Mesenteric fat pad (tissue), 1 donor: ENCODE data around the gene ARHGAP28. TPM values are rescaled to one million over a fixed set of nuclear protein-coding genes. Genes with fewer than 3 reads are reported as not detected.

Experiments used
- DNase-seq: peaks from one replicate; pipeline ENCODE4 v3.0.0-alpha.2; 2020; ENCODE audit warnings: low spot score
- total RNA-seq: library from RNA; stranded (reverse); fragmentation: NEBNext Ultra II Directional; extraction: Animal tissue kit (Norgen Biotek cat#: 25700); gene quantifications from one replicate; pipeline ENCODE4 v1.2.1, GENCODE V29; 2021
- donor health status: DM: yes; HTN: yes; CAD: no.

The ARHGAP28 gene
- total RNA-seq, 1 donor from 2014 or later, result 9.1 TPM

DNA sequence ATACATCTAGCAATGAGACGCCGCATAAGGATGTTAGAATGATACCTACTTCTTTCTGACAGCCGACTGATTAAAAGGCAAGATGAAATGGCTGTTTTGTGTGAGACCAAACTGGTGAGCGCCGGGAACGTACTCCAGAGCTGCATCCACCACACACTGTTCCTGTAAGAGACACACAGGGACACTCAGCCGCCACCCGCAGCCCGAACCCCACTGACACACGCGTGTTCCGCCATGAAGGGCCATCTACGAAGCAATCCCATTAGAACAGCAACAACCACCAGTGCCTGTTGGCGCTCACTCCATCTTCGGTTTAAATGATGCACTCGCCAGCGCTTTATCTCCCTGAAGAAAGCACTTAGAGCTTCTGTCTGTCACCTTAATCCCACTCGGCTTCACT lies 225.8 kb downstream of the ARHGAP28 start:
- no peak for DNase-seq

DNA sequence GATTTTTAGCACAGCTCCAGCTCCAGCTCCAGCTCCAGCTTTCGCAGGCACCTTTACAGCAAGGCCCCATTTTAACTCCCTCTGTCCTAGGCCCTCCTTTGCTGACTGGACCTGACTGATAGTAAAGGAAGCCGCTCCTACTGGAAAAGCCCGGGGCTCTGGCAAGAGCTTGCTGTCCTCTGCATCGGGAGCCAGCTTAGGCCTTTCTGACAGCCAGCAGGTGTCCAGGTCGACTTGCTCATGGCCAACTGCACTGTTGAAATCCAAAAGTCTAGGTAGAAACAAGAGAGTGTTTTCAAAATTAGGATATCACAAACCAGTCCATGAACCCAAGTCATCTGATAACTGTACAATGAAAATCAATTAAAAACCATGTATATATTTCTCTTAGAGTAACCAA lies 227.0 kb downstream of the ARHGAP28 start:
- DNase-seq, result no peak

DNA sequence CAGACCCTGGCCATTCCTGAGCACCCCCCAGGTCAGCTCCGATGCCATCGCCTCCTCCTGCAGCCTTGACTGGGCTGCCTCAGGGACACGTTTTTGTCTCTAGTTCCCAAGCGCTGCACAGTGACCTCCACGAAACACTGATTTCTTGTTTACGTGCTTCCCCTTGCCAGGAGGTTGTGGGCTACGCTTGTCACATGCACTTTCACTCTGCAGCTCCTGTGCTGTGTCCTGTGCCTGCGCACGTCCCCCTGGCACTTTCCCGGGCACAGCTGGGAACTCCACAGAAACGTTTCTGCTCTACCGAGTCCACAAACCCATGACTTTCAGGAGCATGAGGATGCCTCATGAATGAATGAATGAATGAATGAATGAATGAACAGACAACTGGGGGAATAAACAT lies 227.5 kb downstream of the ARHGAP28 start:
- no peak for DNase-seq

DNA sequence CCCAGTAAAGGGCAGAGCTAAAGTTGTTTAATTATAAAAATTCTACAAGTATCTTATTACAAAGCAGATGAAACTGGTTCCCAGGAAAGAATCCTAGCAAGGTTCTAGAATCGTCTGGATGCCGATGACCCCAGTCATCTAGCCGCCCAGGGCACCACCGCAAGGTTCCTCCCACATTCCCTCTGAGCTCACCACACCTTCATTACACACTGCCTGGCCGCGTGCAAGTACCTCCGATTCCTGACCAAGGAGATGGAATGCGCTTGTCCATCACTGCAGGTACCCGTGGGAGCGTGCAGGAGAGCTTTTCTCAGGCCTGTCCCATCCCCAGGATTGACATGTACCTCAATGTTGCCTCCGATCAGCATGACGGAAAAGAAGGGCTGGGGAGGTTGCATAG lies 229.6 kb downstream of the ARHGAP28 start:
- no peak for DNase-seq

DNA sequence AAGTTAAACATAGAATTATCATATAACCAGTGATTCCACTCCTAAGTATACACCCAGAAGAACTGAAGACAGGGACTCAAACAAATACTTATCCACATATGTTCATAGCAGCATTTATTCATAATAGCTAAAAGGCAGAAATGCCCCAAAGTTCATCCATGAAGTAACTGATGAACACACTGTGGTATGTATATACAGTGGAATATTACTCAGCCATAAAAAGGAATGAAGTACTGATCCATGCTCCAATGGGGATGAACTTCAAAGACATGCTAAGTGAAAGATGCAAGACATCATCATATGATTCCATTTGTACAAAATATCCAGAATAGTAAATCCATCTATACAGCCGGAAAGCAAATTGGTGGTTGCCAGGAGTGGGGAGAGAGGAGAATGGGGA lies 230.6 kb downstream of the ARHGAP28 start:
- DNase-seq, result no peak

DNA sequence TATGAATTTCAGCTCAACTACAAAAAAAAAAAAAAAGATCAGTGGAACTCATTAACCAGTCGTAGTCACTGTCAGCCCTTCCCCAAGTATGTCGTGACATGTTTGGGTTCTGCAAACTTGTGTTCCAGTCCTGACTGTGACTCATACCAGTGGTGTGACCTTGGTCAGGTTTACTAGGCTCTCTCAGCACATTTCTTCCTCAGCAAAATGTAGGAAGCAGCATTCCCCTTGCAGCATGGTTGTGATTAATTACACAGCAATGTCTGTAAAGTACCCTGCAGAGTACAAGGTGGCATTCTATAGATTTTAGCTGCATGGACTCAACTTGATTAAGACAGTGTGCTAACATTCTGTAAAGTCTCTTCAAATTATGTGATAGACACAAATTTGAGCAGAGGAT lies 231.1 kb downstream of the ARHGAP28 start:
- DNase-seq, result no peak

DNA sequence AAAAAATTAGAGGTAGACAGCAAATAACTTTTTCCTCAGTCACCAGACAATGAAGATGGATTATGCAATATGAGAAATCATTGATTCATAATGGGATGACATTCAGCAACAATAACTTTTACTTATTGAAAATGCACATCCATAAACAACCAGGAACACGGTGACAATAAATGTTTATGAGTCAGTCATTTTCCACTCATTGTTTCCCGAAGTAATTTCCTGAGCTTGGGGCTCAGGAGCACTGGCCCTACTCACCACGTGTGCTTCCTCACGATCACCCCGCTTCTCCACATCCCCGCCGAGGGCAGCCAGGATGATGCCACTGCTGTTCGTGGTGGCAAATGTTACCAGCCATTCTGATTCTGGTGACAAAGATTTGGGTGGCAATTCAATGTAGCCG lies 231.8 kb downstream of the ARHGAP28 start:
- no peak for DNase-seq

DNA sequence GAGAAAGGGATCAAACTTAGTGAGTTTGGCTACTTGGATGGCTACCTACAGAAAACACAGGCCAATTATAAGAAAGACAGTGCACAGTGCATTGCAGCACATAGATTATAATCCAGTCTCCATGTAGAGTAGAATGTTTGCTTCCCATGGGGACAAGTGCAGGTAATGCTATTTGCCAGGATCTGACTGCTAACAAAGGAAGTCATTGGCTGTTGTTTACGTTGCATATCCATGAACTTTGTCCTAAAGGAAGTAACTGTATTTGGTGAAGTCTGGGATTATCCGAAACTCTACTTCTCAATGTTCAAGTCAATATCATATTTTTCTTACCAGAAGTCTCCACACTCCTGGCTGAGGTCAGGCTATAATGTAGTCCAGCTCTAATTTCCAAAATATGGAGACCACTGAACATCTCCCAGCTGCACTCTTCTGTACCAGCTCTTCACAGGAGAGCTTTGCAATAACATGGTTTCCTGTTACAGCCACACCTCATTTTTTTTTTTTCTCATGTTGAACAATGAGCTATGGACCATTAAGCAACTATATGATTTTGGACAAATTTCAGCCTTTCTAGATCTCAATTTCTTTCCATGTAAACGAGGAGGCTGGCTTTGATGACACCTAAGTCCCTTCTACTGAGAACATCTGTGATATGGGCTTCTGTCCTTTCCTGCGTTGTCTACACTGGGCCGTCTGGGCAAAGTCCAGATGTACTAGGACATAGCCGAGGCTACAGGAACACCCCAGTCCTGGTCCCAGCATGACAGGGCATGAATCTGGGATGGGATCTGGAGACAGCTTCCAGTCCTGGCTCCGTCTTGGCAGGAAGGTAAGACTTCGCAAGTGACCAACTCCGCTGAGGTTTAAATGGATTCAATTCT lies 233.3 kb downstream of the ARHGAP28 start:
- DNase-seq, result no peak

DNA sequence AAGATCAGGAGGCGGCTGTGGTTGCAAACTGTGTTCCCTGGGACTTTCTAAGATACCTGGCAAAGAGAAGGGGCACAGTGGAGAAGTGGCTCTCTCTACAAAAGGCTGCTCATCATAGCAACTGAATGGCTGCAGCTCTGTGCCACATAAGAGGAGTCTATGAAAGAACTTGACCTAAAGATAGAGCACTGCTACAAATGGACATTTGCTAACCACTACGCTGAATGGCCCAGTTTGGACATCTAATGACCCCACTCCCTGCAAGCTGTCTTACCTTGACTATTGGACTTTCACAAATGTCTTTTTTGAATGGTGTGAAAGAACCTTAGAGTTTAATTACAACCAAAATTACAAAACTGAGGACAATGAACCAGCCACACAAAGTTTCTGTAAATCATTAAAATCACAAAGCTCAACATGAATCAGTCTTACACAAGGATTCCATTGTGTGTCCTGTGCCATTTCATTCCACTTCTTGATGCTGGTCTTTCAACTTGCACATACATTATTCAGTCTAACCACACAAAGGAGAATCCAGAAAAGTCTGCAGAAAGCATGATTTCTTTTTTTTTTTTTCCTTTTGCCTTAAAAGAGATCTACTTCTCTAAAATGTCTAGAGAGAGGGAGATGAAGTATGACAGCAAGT lies 234.1 kb downstream of the ARHGAP28 start:
- DNase-seq, result no peak
